Astrocyte (in vitro differentiated cells and primary cell): ENCODE measurements around the gene RAB3IL1. TPM values are rescaled to one million over a fixed set of nuclear protein-coding genes. Genes with fewer than 3 reads are reported as not detected.

Experiments
- DNase-seq: peaks from one replicate; pipeline ENCODE4 v3.0.0-alpha.2; 2010; ENCODE audit warnings: low read depth
- FAIRE-seq: peaks from 2 replicates; lab custom pipeline; 2011; peaks lifted over from hg19 to GRCh38; lab: Jason Lieb, UNC
- H2AFZ ChIP-seq: 2 replicates; pipeline ENCODE4 v1.6.0; 2012; ENCODE audit warnings: low read depth, low read length, inconsistent platforms
- H3K27ac ChIP-seq: 2 replicates; pipeline ENCODE4 v1.5.1; 2011; ENCODE audit warnings: low read depth, low read length, inconsistent platforms
- H3K27me3 ChIP-seq: 2 replicates; pipeline ENCODE4 v1.6.0; 2011; ENCODE audit warnings: low read length, inconsistent platforms; ENCODE audit not compliant: insufficient read depth
- H3K36me3 ChIP-seq: 2 replicates; pipeline ENCODE4 v1.5.1; 2011; ENCODE audit warnings: low read length, inconsistent platforms; ENCODE audit not compliant: insufficient read depth
- H3K4me1 ChIP-seq: 2 replicates; pipeline ENCODE4 v1.5.1; 2011; ENCODE audit warnings: low read length, inconsistent platforms; ENCODE audit not compliant: insufficient read depth
- H3K4me2 ChIP-seq: 2 replicates; pipeline ENCODE4 v1.6.0; 2012; ENCODE audit warnings: low read length, inconsistent platforms
- H3K4me3 ChIP-seq: 2 replicates; pipeline ENCODE4 v1.5.1; 2011; ENCODE audit warnings: low read depth, mild to moderate bottlenecking, low read length, inconsistent platforms; ENCODE audit not compliant: insufficient read depth
- H3K79me2 ChIP-seq: 2 replicates; pipeline ENCODE4 v1.6.0; 2012; ENCODE audit warnings: mild to moderate bottlenecking, low read length, inconsistent platforms; ENCODE audit not compliant: insufficient read depth
- H3K9ac ChIP-seq: 2 replicates; pipeline ENCODE4 v1.6.0; 2012; ENCODE audit warnings: mild to moderate bottlenecking, low read length, inconsistent platforms
- H3K9me3 ChIP-seq: 2 replicates; pipeline ENCODE4 v1.5.1; 2012; ENCODE audit warnings: low read depth, mild to moderate bottlenecking, low read length, inconsistent platforms; ENCODE audit not compliant: insufficient read depth
- H4K20me1 ChIP-seq: 2 replicates; pipeline ENCODE4 v1.6.0; 2012; ENCODE audit warnings: low read length, inconsistent platforms; ENCODE audit not compliant: insufficient read depth
- H3K27ac Mint-ChIP-seq: one replicate; pipeline ENCODE4 v1.8.0; 2021; ENCODE audit warnings: mild to moderate bottlenecking, mixed read lengths; ENCODE audit not compliant: unreplicated experiment
- H3K27me3 Mint-ChIP-seq: one replicate; pipeline ENCODE4 v1.8.0; 2021; ENCODE audit warnings: low read depth, mixed read lengths; ENCODE audit not compliant: unreplicated experiment
- H3K36me3 Mint-ChIP-seq: one replicate; pipeline ENCODE4 v1.8.0; 2021; ENCODE audit warnings: low read depth, mixed read lengths; ENCODE audit not compliant: unreplicated experiment
- H3K4me1 Mint-ChIP-seq: one replicate; pipeline ENCODE4 v1.8.0; 2021; ENCODE audit warnings: low read depth, mixed read lengths; ENCODE audit not compliant: unreplicated experiment
- H3K4me3 Mint-ChIP-seq: one replicate; pipeline ENCODE4 v1.8.0; 2021; ENCODE audit warnings: mild to moderate bottlenecking, moderate library complexity, mixed read lengths; ENCODE audit not compliant: unreplicated experiment
- H3K9me3 Mint-ChIP-seq: one replicate; pipeline ENCODE4 v1.8.0; 2021; ENCODE audit warnings: mild to moderate bottlenecking, mixed read lengths; ENCODE audit not compliant: unreplicated experiment
- EZH2 ChIP-seq: IDR thresholded peaks from 2 replicates; pipeline ENCODE4 v1.6.1; 2012; ENCODE audit warnings: mild to moderate bottlenecking, low read length, inconsistent platforms; ENCODE audit not compliant: insufficient read depth
- total RNA-seq: library from RNA; stranded (reverse); gene quantifications from 2 replicates; pipeline ENCODE4 v1.2.1, GENCODE V29; 2021
- TF ChIP-seq, protein P1 (sequence below): IDR thresholded peaks from 2 replicates; pipeline ENCODE4 v1.5.1; 2011; ENCODE audit warnings: low read depth, mild to moderate bottlenecking, inconsistent platforms, low read length, moderate library complexity; ENCODE audit not compliant: insufficient read depth

Gene RAB3IL1
- total RNA-seq, 1 donor from 2014 or later: 0.91 TPM

DNA sequence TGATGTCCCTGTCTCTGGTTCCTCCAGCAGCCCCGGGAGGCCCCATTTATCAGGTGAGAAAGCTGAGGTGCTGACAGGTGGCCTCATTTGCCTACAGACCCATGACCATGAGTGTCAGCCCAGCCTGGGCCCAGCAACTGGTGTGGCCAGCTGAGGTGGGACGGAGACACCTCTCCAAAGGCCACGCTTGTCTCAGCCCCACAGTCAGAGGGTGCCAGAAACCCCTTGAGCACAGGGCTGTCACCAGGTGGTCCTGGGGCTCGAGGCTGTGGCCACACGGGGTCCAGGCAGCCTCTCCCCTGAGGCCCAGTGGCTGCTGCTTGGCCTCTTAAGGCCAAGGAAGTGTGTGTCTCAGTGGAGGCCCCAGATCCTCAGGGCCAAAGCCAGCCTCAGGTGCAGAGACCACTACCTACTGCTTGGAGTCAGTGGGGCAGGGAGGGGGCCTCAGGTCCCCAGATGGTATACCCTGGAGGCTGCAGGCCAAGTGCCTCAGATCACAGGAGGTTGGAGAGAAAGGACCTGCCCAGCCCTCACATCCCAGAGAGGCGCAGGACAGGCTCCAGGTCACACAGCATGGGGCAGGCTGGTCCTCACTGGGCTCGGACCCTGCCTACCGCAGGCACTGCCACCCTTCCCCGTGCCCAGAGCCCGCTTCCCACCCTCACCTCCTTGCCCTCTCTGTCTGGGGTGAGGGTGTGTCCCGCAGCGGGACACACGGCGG is 11.4 kb downstream of the RAB3IL1 start:
- Mint-ChIP-seq H3K27ac (no peak overlapping the region), H3K9me3 (peaks cover 1% of the 10 kb centered on the region), H3K36me3 (peaks cover 3% of the 10 kb centered on the region), H3K27me3 (peaks cover 32% of the 10 kb centered on the region), H3K4me1 (peaks cover 4% of the 10 kb centered on the region), H3K4me3 (no peak overlapping the region)
- no peaks in the 10 kb centered on the region for H4K20me1 ChIP-seq
- H3K79me2 ChIP-seq: no peaks in the 10 kb centered on the region
- H2AFZ ChIP-seq: no peak overlapping the region
- no peak overlapping the region for H3K4me3 ChIP-seq
- DNase-seq (no peak), FAIRE-seq (no peak)
- H3K9me3 ChIP-seq: no peaks in the 10 kb centered on the region
- TF ChIP-seq, protein P1, sequence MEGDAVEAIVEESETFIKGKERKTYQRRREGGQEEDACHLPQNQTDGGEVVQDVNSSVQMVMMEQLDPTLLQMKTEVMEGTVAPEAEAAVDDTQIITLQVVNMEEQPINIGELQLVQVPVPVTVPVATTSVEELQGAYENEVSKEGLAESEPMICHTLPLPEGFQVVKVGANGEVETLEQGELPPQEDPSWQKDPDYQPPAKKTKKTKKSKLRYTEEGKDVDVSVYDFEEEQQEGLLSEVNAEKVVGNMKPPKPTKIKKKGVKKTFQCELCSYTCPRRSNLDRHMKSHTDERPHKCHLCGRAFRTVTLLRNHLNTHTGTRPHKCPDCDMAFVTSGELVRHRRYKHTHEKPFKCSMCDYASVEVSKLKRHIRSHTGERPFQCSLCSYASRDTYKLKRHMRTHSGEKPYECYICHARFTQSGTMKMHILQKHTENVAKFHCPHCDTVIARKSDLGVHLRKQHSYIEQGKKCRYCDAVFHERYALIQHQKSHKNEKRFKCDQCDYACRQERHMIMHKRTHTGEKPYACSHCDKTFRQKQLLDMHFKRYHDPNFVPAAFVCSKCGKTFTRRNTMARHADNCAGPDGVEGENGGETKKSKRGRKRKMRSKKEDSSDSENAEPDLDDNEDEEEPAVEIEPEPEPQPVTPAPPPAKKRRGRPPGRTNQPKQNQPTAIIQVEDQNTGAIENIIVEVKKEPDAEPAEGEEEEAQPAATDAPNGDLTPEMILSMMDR: no peak
- TF ChIP-seq EZH2: no peak
- no peak overlapping the region for H3K9ac ChIP-seq
- no peak overlapping the region for H3K4me2 ChIP-seq
- H3K4me1 ChIP-seq: no peaks in the 10 kb centered on the region
- H3K36me3 ChIP-seq: no peaks in the 10 kb centered on the region
- H3K27ac ChIP-seq: no peak overlapping the region
- no peaks in the 10 kb centered on the region for H3K27me3 ChIP-seq

GRCh38 chr11:61905067-61905696 is 12.2 kb downstream of the RAB3IL1 start:
- Histone ChIP-seq H2AFZ (no peak overlapping the region), H3K4me3 (no peak overlapping the region), H3K79me2 (no peaks in the 10 kb centered on the region), H3K36me3 (no peaks in the 10 kb centered on the region), H3K4me1 (no peaks in the 10 kb centered on the region), H3K9ac (no peak overlapping the region), H3K4me2 (no peak overlapping the region), H3K27me3 (no peaks in the 10 kb centered on the region), H3K9me3 (no peaks in the 10 kb centered on the region), H4K20me1 (no peaks in the 10 kb centered on the region), H3K27ac (no peak overlapping the region)
- H3K36me3 Mint-ChIP-seq: peaks cover 3% of the 10 kb centered on the region
- FAIRE-seq (no peak), DNase-seq (no peak)
- no peak overlapping the region for H3K4me3 Mint-ChIP-seq
- H3K9me3 Mint-ChIP-seq: peaks cover 1% of the 10 kb centered on the region
- TF ChIP-seq, protein P1: no peak
- TF ChIP-seq EZH2: no peak
- no peak overlapping the region for H3K27ac Mint-ChIP-seq
- H3K4me1 Mint-ChIP-seq: peaks cover 4% of the 10 kb centered on the region
- H3K27me3 Mint-ChIP-seq: peaks cover 31% of the 10 kb centered on the region
